ENCODE measurements around the gene MX2.

MX2 gene

GRCh38 chr21:41362605-41363369 lies 960 bp downstream of the MX2 start:
- DNase-seq (ENCODE audit: low read depth), result no peak
- TF ChIP-seq, protein P1, sequence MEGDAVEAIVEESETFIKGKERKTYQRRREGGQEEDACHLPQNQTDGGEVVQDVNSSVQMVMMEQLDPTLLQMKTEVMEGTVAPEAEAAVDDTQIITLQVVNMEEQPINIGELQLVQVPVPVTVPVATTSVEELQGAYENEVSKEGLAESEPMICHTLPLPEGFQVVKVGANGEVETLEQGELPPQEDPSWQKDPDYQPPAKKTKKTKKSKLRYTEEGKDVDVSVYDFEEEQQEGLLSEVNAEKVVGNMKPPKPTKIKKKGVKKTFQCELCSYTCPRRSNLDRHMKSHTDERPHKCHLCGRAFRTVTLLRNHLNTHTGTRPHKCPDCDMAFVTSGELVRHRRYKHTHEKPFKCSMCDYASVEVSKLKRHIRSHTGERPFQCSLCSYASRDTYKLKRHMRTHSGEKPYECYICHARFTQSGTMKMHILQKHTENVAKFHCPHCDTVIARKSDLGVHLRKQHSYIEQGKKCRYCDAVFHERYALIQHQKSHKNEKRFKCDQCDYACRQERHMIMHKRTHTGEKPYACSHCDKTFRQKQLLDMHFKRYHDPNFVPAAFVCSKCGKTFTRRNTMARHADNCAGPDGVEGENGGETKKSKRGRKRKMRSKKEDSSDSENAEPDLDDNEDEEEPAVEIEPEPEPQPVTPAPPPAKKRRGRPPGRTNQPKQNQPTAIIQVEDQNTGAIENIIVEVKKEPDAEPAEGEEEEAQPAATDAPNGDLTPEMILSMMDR (conservative IDR thresholded peaks at IDR 0.05; ENCODE audit: low read depth, low read length), result no peak
- no peak overlapping the region for H3K4me3 ChIP-seq (ENCODE audit: low read length)

GRCh38 chr21:41363370-41364270 lies 1.8 kb downstream of the MX2 start:
- no peak for DNase-seq (ENCODE audit: low read depth)
- TF ChIP-seq, protein P1 (conservative IDR thresholded peaks at IDR 0.05; ENCODE audit: low read depth, low read length), result no peak
- H3K4me3 ChIP-seq (ENCODE audit: low read length), result no peak overlapping the region

DNA sequence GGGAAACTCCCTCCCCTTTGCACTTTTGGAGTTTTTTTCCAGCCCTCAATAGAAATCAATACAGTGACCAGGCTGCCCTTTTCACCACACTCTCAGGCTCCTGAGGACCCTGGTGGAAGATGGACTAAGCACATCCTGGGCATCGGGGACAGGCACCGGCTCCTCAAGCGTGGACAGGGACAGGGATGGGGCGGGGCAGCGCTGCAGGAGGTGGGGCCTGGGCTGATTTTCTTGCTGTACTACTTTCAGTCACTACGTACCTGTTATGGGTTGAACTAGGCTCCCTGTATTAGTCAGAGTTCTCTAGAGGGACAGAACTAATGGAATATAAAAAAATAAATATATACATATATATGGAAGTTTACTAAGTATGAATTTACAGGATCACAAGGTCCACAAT lies 2.5 kb downstream of the MX2 start:
- DNase-seq (ENCODE audit: low read depth), result no peak
- TF ChIP-seq, protein P1 (conservative IDR thresholded peaks at IDR 0.05; ENCODE audit: low read depth, low read length), result no peak

GRCh38 chr21:41365377-41366107 lies 3.7 kb downstream of the MX2 start:
- H3K4me3 ChIP-seq (ENCODE audit: low read length), result no peak overlapping the region
- DNase-seq (ENCODE audit: low read depth), result no peak
- TF ChIP-seq, protein P1 (conservative IDR thresholded peaks at IDR 0.05; ENCODE audit: low read depth, low read length), result no peak

More for the DNA sequence above, 2.5 kb downstream of the MX2 start:
- H3K4me3 ChIP-seq (ENCODE audit: low read length), result no peak overlapping the region

DNA sequence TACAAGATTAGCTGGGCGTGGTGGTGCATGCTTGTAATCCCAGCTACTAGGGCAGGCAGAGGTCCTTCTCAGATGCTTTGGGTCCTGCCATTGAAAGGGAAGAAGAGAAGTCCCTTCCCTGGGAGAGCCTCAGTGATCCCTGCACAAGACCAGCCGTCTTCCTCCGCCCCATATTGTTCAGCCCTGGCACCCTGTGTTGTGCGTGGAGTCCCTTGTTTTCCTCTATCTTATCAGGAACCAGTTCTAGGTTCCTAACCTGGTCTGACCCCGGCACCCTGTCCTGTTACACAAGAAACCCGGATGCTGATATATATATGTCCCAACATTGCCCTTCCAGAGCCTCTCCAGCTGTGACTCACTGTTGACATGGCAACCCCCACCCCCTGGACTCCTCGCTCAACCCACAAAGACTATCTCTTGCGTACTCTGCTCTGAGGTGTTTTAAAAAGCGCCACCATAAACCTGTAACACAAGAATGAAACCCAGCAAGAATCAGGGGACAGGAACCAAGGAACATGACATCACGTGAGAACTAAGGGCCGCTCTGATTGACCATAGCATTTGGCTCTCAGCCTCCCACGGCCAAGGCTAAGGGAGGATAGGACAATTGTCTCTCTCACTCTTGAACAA lies 4.8 kb downstream of the MX2 start:
- no peak for DNase-seq (ENCODE audit: low read depth)
- TF ChIP-seq, protein P1 (conservative IDR thresholded peaks at IDR 0.05; ENCODE audit: low read depth, low read length), result no peak
- H3K4me3 ChIP-seq (ENCODE audit: low read length), result no peak overlapping the region

DNA sequence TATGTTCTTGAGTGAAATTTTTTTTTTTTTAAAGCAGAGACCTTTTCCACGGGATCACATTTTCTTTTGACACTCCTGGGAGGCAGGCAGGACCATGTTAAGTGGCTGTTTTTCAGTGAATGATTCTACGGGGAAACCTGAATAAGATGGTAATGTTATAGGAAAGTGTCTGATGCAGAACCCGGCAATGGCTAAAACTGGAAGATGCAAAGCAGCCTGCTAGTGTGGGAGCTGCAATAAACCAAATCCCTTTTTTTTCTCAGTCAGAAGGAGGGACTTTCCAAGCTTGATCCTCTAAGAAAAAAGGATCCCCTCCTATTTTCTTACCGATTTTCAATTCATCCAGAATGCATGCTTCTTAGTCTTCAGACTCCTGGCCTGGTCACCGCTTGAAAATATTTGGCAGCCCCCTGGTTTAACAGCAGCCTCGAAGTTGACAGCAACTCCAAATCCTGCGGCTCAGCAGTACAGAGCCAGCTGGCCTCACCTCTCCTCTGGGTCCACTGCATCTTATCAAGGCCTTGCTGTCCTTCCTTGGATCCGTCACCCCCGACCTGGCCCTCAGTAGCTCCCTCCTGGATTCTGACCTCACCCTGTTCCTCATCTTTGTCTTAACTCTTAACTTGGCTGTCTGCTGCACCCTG lies 5.6 kb downstream of the MX2 start:
- TF ChIP-seq, protein P1 (conservative IDR thresholded peaks at IDR 0.05; ENCODE audit: low read depth, low read length), result no peak
- DNase-seq (ENCODE audit: low read depth), result no peak
- no peak overlapping the region for H3K4me3 ChIP-seq (ENCODE audit: low read length)

Measured in retinal pigment epithelial cell (primary cell).